Left renal cortex interstitium (tissue), 4 donors: ENCODE data around the gene SLC24A3. TPM values are rescaled to one million over a fixed set of nuclear protein-coding genes. Genes with fewer than 3 reads are reported as not detected.

Source experiments
- DNase-seq, 4 donors: peaks; one replicate each; pipeline ENCODE4 v3.0.0-alpha.2; 2013; ENCODE audit warnings: low read depth in 4 of 4, low spot score in 2 of 4, missing footprints in 1 of 4
- polyA plus RNA-seq, 4 donors: library from polyadenylated mRNA; unstranded; fragments of 120-200 nt; gene quantifications; one replicate each; pipeline ENCODE4 v1.2.1, GENCODE V29; 2013; ENCODE audit not compliant: insufficient read length in 4 of 4

The SLC24A3 gene
- polyA plus RNA-seq, 4 donors: 3.8 to 6.3 (median 4.0) TPM

GRCh38 chr20:19236371-19237055 is 24.1 kb downstream of the SLC24A3 start:
- DNase-seq: no peak

- DNase-seq: no peak
Measured at GRCh38 chr20:19241440-19241839, 29.0 kb downstream of the SLC24A3 start.

GRCh38 chr20:19244291-19244690 is 31.8 kb downstream of the SLC24A3 start:
- DNase-seq: no peak

- no peak for DNase-seq
Measured at GRCh38 chr20:19249106-19249879, 36.9 kb downstream of the SLC24A3 start.

GRCh38 chr20:19250346-19250745 is 37.9 kb downstream of the SLC24A3 start:
- DNase-seq: no peak

- DNase-seq: no peak
Measured at GRCh38 chr20:19251506-19251905, 39.1 kb downstream of the SLC24A3 start.

- DNase-seq: no peak
Measured at GRCh38 chr20:19251958-19252357, 39.5 kb downstream of the SLC24A3 start.

- no peak for DNase-seq
Measured at GRCh38 chr20:19252451-19253120, 40.1 kb downstream of the SLC24A3 start.

- DNase-seq: no peak
Measured at GRCh38 chr20:19253316-19253715, 40.9 kb downstream of the SLC24A3 start.

GRCh38 chr20:19253916-19254820 is 41.7 kb downstream of the SLC24A3 start:
- DNase-seq: no peak

- no peak for DNase-seq
Measured at GRCh38 chr20:19254956-19255355, 42.5 kb downstream of the SLC24A3 start.

- DNase-seq: no peak
Measured at GRCh38 chr20:19256085-19256484, 43.6 kb downstream of the SLC24A3 start.

GRCh38 chr20:19256906-19257595 is 44.6 kb downstream of the SLC24A3 start:
- no peak for DNase-seq

GRCh38 chr20:19257865-19258264 is 45.4 kb downstream of the SLC24A3 start:
- no peak for DNase-seq

- no peak for DNase-seq
Measured at GRCh38 chr20:19259141-19259591, 46.7 kb downstream of the SLC24A3 start.

- DNase-seq: no peak
Measured at GRCh38 chr20:19260412-19261090, 48.1 kb downstream of the SLC24A3 start.

GRCh38 chr20:19264191-19264590 is 51.7 kb downstream of the SLC24A3 start:
- no peak for DNase-seq

GRCh38 chr20:19265646-19266374 is 53.4 kb downstream of the SLC24A3 start:
- no peak for DNase-seq

- DNase-seq: no peak
Measured at GRCh38 chr20:19268426-19268825, 56.0 kb downstream of the SLC24A3 start.
